Measurements from ENCODE around the gene GABRB3. TPM values are rescaled to one million over a fixed set of nuclear protein-coding genes. Genes with fewer than 3 reads are reported as not detected.

The GABRB3 gene
- total and polyA plus RNA-seq, 2 of the 8 experiments (the other 6 are each of a cell fraction or from before 2014, with no cell fraction given), result 98.8 to 163 TPM

DNA sequence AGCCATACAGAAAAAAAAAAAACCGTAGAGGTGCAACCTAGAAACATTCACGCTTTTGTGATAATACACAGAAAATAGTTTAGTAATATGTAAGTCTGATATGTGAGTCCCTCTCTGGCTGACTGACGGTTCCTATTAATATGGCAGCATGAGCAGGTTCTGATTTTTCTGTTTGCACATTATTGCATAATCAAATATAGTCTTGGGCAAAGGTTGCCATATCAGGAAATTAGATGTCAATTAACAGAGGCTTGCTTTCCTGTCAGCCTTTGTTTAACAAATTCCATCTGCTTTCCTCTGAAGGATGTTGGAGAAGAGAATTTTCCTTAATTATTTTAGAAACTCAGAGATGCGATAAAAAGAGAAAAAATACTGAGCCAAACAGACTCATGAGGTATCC, 14.8 kb downstream of the GABRB3 start:
- no peak overlapping the region for H3K23ac ChIP-seq (ENCODE audit: insufficient read length)
- no peak overlapping the region for H2BK120ac ChIP-seq (replicated peaks; ENCODE audit: low read depth, low read length)
- no peak for FAIRE-seq
- no peak overlapping the region for H2BK5ac ChIP-seq (ENCODE audit: low read depth, low read length)
- H3K18ac ChIP-seq (ENCODE audit: extremely low read depth, low read length), result no peak overlapping the region
- H3K4me1 ChIP-seq (replicated peaks in 1 of 4; ENCODE audit: control insufficient read depth in 3 of 4, insufficient read depth in 4 of 4, low read length in 3 of 4), result peaks cover 4 to 25% (median 20%) of the 10 kb centered on the region in 4 experiments; a peak in 5 of 7 replicates
- no peak overlapping the region for H4K91ac ChIP-seq (replicated peaks; ENCODE audit: insufficient read length, low read length)
- DNase-seq (ENCODE audit: low read depth in 1 of 2, low spot score in 2 of 2), result no peak
- no peaks in the 10 kb centered on the region for H3K23me2 ChIP-seq (ENCODE audit: low read depth, low read length)
- H3K79me2 ChIP-seq (ENCODE audit: control insufficient read depth in 1 of 2, insufficient read depth in 2 of 2, low read length in 2 of 2), result peaks cover 11 to 96% of the 10 kb centered on the region in 2 experiments
- 63% methylated on average over 4 of the region's 4 CpGs; no CpG with 5 or more reads in 1 of the 2 experiments for WGBS, 2 experiments (ENCODE audit: extremely low coverage in 1 of 2, insufficient coverage in 1 of 2, insufficient read length in 1 of 2, insufficient replicate concordance in 2 of 2, low coverage in 1 of 2, low lambda C conversion rate in 2 of 2, missing lambda C conversion rate in 1 of 2)
- no peak overlapping the region for H4K5ac ChIP-seq (ENCODE audit: insufficient read length, low read depth, low read length)
- CTCF ChIA-PET (ENCODE audit: partially characterized antibody), result interaction anchor here (1.5 kb wide), 1 partner anchor 9 kb away, joined by 4 read pairs; no protein-coding TSS in a partner anchor
- no peak overlapping the region for H3K9ac ChIP-seq (replicated peaks in 1 of 4; ENCODE audit: extremely low read depth in 1 of 4, low read depth in 3 of 4, low read length in 3 of 4)
- no peak overlapping the region for H2AK5ac ChIP-seq (ENCODE audit: low read depth, low read length)
- H2BK15ac ChIP-seq (ENCODE audit: low read length), result no peak overlapping the region
- H2BK20ac ChIP-seq (ENCODE audit: low read length), result no peak overlapping the region
- no peak overlapping the region for H2BK12ac ChIP-seq (ENCODE audit: low read depth, low read length)
- no peaks in the 10 kb centered on the region for H3K9me3 ChIP-seq (ENCODE audit: insufficient read depth in 2 of 2, low read depth in 1 of 2, low read length in 1 of 2)
- POLR2A ChIA-PET (ENCODE audit: partially characterized antibody), result interaction anchor here (1.5 to 1.7 kb wide), 2 partner anchors 9 to 16 kb away, joined by 4 to 9 read pairs; no protein-coding TSS in a partner anchor
- no peak overlapping the region for H4K8ac ChIP-seq (ENCODE audit: extremely low read depth, insufficient read depth, low read length)
- H2AFZ ChIP-seq (ENCODE audit: low read length), result no peak overlapping the region
- no peaks in the 10 kb centered on the region for H3K27me3 ChIP-seq (replicated peaks in 1 of 4; ENCODE audit: control insufficient read depth in 3 of 4, extremely low read depth in 1 of 4, insufficient read depth in 3 of 4, low read length in 3 of 4)
- no peak overlapping the region for H3K56ac ChIP-seq (replicated peaks; ENCODE audit: insufficient read length, low read depth, low read length)
- no peak overlapping the region for H3K4ac ChIP-seq (replicated peaks; ENCODE audit: insufficient read length, low read depth, low read length)
- H3K79me1 ChIP-seq (ENCODE audit: low read depth, low read length), result peaks cover 3% of the 10 kb centered on the region
- peaks cover 0 to 2% (median 0%) of the 10 kb centered on the region in 4 experiments; a peak in 2 of 8 replicates for H3K36me3 ChIP-seq (ENCODE audit: control insufficient read depth in 2 of 4, insufficient read depth in 4 of 4, low read length in 3 of 4)
- no peak overlapping the region for H3K4me3 ChIP-seq (ENCODE audit: extremely low read depth in 1 of 4, insufficient read depth in 2 of 4, low read depth in 3 of 4, low read length in 4 of 4)
- no peak overlapping the region for H3K14ac ChIP-seq (ENCODE audit: insufficient read length)
- peak overlapping the region in 1 of 2 experiments; percentile 17; a peak in 1 of 4 replicates for H3K4me2 ChIP-seq (ENCODE audit: insufficient read depth in 1 of 2, low read depth in 2 of 2, low read length in 2 of 2)
- no peak overlapping the region for H3K27ac ChIP-seq (ENCODE audit: low read depth, low read length)
- H4K20me1 ChIP-seq (replicated peaks in 1 of 2; ENCODE audit: control insufficient read depth in 1 of 2, insufficient read depth in 2 of 2, low read length in 2 of 2), result peaks cover 0 to 5% of the 10 kb centered on the region in 2 experiments

Data from H1 (cell line).